H9 (cell line): Measurements from ENCODE around the gene SLC12A8. TPM values are rescaled to one million over a fixed set of nuclear protein-coding genes. Genes with fewer than 3 reads are reported as not detected.

Experiments
- DNase-seq: peaks from one replicate; pipeline ENCODE4 v3.0.0-alpha.2; 2017
- H2AFZ ChIP-seq: one replicate; pipeline ENCODE4 v1.6.1; 2013; ENCODE audit warnings: mild to moderate bottlenecking, low read length, control low read depth, moderate library complexity
- H2AK5ac ChIP-seq: 2 replicates; pipeline ENCODE4 v1.6.1; 2013; ENCODE audit warnings: low read length, control low read depth, mixed read lengths; ENCODE audit not compliant: insufficient read length
- H2BK120ac ChIP-seq: one replicate; pipeline ENCODE4 v1.6.1; 2013; ENCODE audit warnings: low read depth, mild to moderate bottlenecking, low read length, control low read depth, inconsistent platforms; ENCODE audit not compliant: poor library complexity, severe bottlenecking
- H2BK12ac ChIP-seq: 2 replicates; pipeline ENCODE4 v1.6.1; 2013; ENCODE audit warnings: low read length, control low read depth, mixed read lengths, low read depth; ENCODE audit not compliant: insufficient read length
- H2BK15ac ChIP-seq: 2 replicates; pipeline ENCODE4 v1.6.1; 2013; ENCODE audit warnings: low read depth, low read length, control low read depth
- H2BK20ac ChIP-seq: one replicate; pipeline ENCODE4 v1.6.1; 2013; ENCODE audit warnings: low read depth, mild to moderate bottlenecking, low read length, control low read depth, inconsistent platforms; ENCODE audit not compliant: poor library complexity, severe bottlenecking
- H2BK5ac ChIP-seq: 2 replicates; pipeline ENCODE4 v1.6.1; 2013; ENCODE audit warnings: low read length, control low read depth, mixed read lengths; ENCODE audit not compliant: insufficient read length
- H3K14ac ChIP-seq: 2 replicates; pipeline ENCODE4 v1.6.1; 2013; ENCODE audit warnings: low read length, control low read depth; ENCODE audit not compliant: insufficient read depth
- H3K18ac ChIP-seq: 2 replicates; pipeline ENCODE4 v1.6.1; 2013; ENCODE audit warnings: low read depth, mild to moderate bottlenecking, mixed read lengths, low read length, control low read depth; ENCODE audit not compliant: insufficient read length
- H3K23ac ChIP-seq: 2 replicates; pipeline ENCODE4 v1.6.1; 2013; ENCODE audit warnings: low read length, control low read depth, mixed read lengths, low read depth; ENCODE audit not compliant: insufficient read length
- H3K23me2 ChIP-seq: 2 replicates; pipeline ENCODE4 v1.6.1; 2013; ENCODE audit warnings: low read depth, mild to moderate bottlenecking, mixed read lengths, low read length, control low read depth; ENCODE audit not compliant: insufficient read length, poor library complexity, severe bottlenecking
- H3K27ac ChIP-seq: 2 replicates; pipeline ENCODE4 v1.5.1; 2013; ENCODE audit warnings: low read length, control low read depth, mixed read lengths, low read depth; ENCODE audit not compliant: insufficient read length
- H3K27me3 ChIP-seq: 2 replicates; pipeline ENCODE4 v1.6.1; 2013; ENCODE audit warnings: low read length, control low read depth, inconsistent platforms; ENCODE audit not compliant: insufficient read depth
- H3K4ac ChIP-seq: 2 replicates; pipeline ENCODE4 v1.6.1; 2013; ENCODE audit warnings: low read depth, mild to moderate bottlenecking, control low read depth, inconsistent platforms, low read length, moderate library complexity
- H3K4me1 ChIP-seq: 2 replicates; pipeline ENCODE4 v1.6.1; 2013; ENCODE audit warnings: low read length, control low read depth, inconsistent platforms; ENCODE audit not compliant: insufficient read depth
- H3K4me2 ChIP-seq: 2 replicates; pipeline ENCODE4 v1.6.1; 2013; ENCODE audit warnings: low read length, control low read depth, mixed read lengths; ENCODE audit not compliant: insufficient read length, insufficient read depth
- H3K56ac ChIP-seq: 2 replicates; pipeline ENCODE4 v1.6.1; 2013; ENCODE audit warnings: low read depth, mild to moderate bottlenecking, mixed read lengths, low read length, control low read depth; ENCODE audit not compliant: insufficient read length
- H3K79me1 ChIP-seq: 2 replicates; pipeline ENCODE4 v1.6.1; 2013; ENCODE audit warnings: low read depth, mild to moderate bottlenecking, moderate library complexity, low read length, control low read depth, inconsistent platforms; ENCODE audit not compliant: insufficient read depth, poor library complexity, severe bottlenecking
- H3K79me2 ChIP-seq: 2 replicates; pipeline ENCODE4 v1.6.1; 2013; ENCODE audit warnings: low read length, control low read depth, inconsistent platforms; ENCODE audit not compliant: insufficient read depth
- H3K9ac ChIP-seq: 2 replicates; pipeline ENCODE4 v1.6.1; 2013; ENCODE audit warnings: low read length, control low read depth, mixed read lengths; ENCODE audit not compliant: insufficient read length; ENCODE audit errors: extremely low read depth
- H3K9me3 ChIP-seq: one replicate; pipeline ENCODE4 v1.6.1; 2013; ENCODE audit warnings: low read depth, low read length, inconsistent platforms; ENCODE audit not compliant: control insufficient read depth
- H3T11ph ChIP-seq: one replicate; pipeline ENCODE4 v1.6.1; 2013; ENCODE audit warnings: mild to moderate bottlenecking, low read length, control low read depth, inconsistent platforms
- H4K20me1 ChIP-seq: one replicate; pipeline ENCODE4 v1.6.1; 2013; ENCODE audit not compliant: control insufficient read depth, insufficient read length, insufficient read depth
- H4K5ac ChIP-seq: 2 replicates; pipeline ENCODE4 v1.6.1; 2013; ENCODE audit warnings: low read depth, mild to moderate bottlenecking, mixed read lengths, low read length, control low read depth; ENCODE audit not compliant: insufficient read length
- H4K8ac ChIP-seq: replicated peaks from 2 replicates; pipeline ENCODE4 v1.6.1; 2013; ENCODE audit warnings: low read length, control low read depth, mixed read lengths, low read depth; ENCODE audit not compliant: insufficient read length
- H4K91ac ChIP-seq: 2 replicates; pipeline ENCODE4 v1.6.1; 2013; ENCODE audit warnings: low read depth, mild to moderate bottlenecking, moderate library complexity, mixed read lengths, low read length, control low read depth; ENCODE audit not compliant: insufficient read length
- H3K27ac Mint-ChIP-seq, 3 experiments: 2 replicates in 2 of 3; 3 replicates in 1 of 3; pipeline ENCODE4 v1.8.0; 2020 to 2021; ENCODE audit warnings: mixed read lengths in 3 of 3, mild to moderate bottlenecking in 1 of 3, moderate library complexity in 1 of 3
- H3K27me3 Mint-ChIP-seq: 2 replicates; pipeline ENCODE4 v1.8.0; 2021; ENCODE audit warnings: low read depth, mild to moderate bottlenecking, moderate library complexity, mixed read lengths
- H3K36me3 Mint-ChIP-seq, 3 experiments: 2 replicates in 2 of 3; 3 replicates in 1 of 3; pipeline ENCODE4 v1.8.0; 2020 to 2021; ENCODE audit warnings: low read depth in 3 of 3, mixed read lengths in 3 of 3; ENCODE audit not compliant: insufficient read depth in 1 of 3
- H3K4me1 Mint-ChIP-seq, 2 experiments: 2 replicates each; pipeline ENCODE4 v1.8.0; 2020; ENCODE audit warnings: mixed read lengths in 2 of 2
- H3K4me3 Mint-ChIP-seq, 2 experiments: 2 replicates in 1 of 2; 3 replicates in 1 of 2; pipeline ENCODE4 v1.8.0; 2020 to 2021; ENCODE audit warnings: mild to moderate bottlenecking in 2 of 2, mixed read lengths in 2 of 2, moderate library complexity in 1 of 2
- H3K9me3 Mint-ChIP-seq, 2 experiments: 2 replicates in 1 of 2; 3 replicates in 1 of 2; pipeline ENCODE4 v1.8.0; 2020; ENCODE audit warnings: mild to moderate bottlenecking in 2 of 2, mixed read lengths in 2 of 2, moderate library complexity in 1 of 2
- CTCF ChIP-seq: fragments of 200-600 bp; sonication (generic); conservative IDR thresholded peaks from 3 replicates; pipeline ENCODE4 v1.8.0; 2021; ENCODE audit warnings: antibody characterized with exemption, mild to moderate bottlenecking
- whole genome bisulfite sequencing: extraction: QIAGEN DNeasy Blood & Tissue Kit; methylation state at CpG from one replicate; pipeline ENCODE4 v1.1.7; 2013; ENCODE audit warnings: missing lambda C conversion rate, low lambda C conversion rate, mixed read lengths; ENCODE audit not compliant: insufficient read length; ENCODE audit errors: extremely low coverage; 5-methylcytosine and 5-hydroxymethylcytosine counted together
- total RNA-seq: library from RNA; stranded (reverse); gene quantifications from 2 replicates; pipeline ENCODE4 v1.2.1, GENCODE V29; 2021

The SLC12A8 gene
- total RNA-seq, 1 experiment from 2014 or later, result 8.2 TPM

- Histone ChIP-seq H4K20me1 (no peaks in the 10 kb centered on the region), H2BK120ac (no peak overlapping the region), H3K9me3 (no peaks in the 10 kb centered on the region), H2BK5ac (no peak overlapping the region), H2AK5ac (no peak overlapping the region), H2BK15ac (no peak overlapping the region), H2AFZ (no peak overlapping the region), H3K23me2 (no peaks in the 10 kb centered on the region), H4K91ac (no peak overlapping the region), H4K5ac (no peak overlapping the region), H2BK20ac (no peak overlapping the region), H3T11ph (no peak overlapping the region), H3K4me1 (peaks cover 3% of the 10 kb centered on the region), H3K79me1 (no peaks in the 10 kb centered on the region), H3K79me2 (no peaks in the 10 kb centered on the region), H3K27me3 (no peaks in the 10 kb centered on the region), H3K23ac (no peak overlapping the region), H3K18ac (no peak overlapping the region), H4K8ac (no peak overlapping the region), H3K4ac (no peak overlapping the region), H3K9ac (no peak overlapping the region), H3K14ac (no peak overlapping the region), H2BK12ac (no peak overlapping the region), H3K56ac (no peak overlapping the region), H3K27ac (no peak overlapping the region), H3K4me2 (no peak overlapping the region)
- Mint-ChIP-seq H3K27ac (0 out of 7 replicates have a peak overlapping the region, but pooled peaks of 1 of the 3 experiments have one; percentile 61), H3K36me3 (no peaks in the 10 kb centered on the region), H3K9me3 (no peaks in the 10 kb centered on the region), H3K4me3 (no peak overlapping the region), H3K27me3 (no peaks in the 10 kb centered on the region; the same call in 1 of the 2 replicates), H3K4me1 (peaks cover 14 to 18% of the 10 kb centered on the region in 2 experiments)
- no peak for DNase-seq
- no peak for TF ChIP-seq CTCF
- no CpG with 5 or more reads among the region's 8 CpGs for WGBS
Observed at GRCh38 chr3:125219261-125219701, 6.7 kb upstream of the SLC12A8 start.
